HG03060 (cell line): Measurements from ENCODE around the gene CHGA.

ENCODE experiments used
- ATAC-seq: cut with Tn5 transposase; IDR thresholded peaks from one replicate; pipeline ENCODE4 v1.9.1; 2021; ENCODE audit warnings: low read depth, moderate number of reproducible peaks; ENCODE audit not compliant: unreplicated experiment

Gene CHGA

DNA sequence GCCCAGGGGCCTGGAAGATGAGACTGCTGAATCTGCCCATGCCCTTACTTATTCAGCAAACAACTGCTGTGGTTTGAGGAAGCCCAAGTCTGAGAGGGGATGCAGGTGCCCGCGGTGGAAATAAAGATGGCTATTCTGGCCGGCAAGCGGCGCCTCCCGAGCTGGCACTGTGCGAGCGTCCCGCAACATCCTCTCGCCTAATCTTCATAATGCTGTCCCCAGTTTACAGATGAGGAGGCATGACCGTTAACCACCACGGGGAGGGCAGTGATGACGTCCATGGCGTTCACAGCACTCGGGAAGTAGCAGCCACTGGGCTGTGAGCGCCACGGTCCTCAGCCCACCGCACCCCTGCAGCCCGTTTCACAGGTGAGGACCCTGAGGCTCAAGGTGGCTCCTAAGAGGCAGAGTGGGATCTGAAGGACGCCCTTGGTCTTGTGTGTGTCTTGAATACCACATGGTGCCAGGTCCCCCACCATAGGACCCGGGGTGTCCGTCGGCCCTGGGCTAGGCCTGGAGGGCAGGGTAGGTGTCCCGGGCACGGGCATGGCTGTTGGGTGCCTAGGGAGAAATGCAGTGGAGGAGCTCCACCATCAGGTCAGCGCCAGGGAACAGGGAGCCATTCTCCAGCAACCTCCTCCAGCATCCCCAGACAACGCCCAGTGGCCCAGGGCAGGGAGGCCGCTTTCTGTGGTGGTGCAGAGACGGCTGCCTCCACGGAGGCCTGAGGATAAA lies 20.2 kb downstream of the CHGA start:
- no peak for ATAC-seq

DNA sequence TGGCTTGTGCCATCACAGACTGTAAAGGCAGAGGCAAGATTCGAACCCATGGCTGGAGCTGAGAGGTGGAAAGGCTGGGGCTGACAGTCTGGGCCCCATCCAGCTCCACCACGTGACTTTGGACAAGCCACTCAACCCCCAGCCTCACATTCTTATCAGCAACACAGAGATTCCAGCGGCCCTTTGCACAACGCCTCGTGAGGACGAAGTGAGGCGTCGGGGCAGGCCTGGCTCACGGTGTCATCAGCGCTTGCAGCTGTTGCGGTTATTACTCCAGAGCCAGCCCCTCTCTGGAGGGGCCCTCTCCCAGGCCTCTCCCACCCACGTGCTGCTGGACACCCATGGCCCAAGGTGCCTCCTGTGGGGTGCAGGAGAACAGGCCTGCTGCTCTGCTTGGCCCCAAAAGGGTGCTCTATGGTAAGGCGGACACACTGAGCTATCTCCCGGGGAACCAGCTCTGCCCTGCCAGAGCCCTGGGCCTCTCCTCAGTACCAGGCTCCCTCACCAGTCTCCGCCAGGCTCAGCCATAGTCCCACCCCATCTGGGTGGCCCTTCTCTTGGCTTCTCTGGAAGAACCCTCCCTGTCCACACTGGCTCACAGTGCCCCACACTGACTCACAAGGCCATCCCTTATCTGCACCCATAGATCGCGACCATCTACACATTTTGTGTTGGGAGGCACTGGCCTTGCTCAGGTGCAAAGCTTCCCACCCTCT lies 21.1 kb downstream of the CHGA start:
- no peak for ATAC-seq

DNA sequence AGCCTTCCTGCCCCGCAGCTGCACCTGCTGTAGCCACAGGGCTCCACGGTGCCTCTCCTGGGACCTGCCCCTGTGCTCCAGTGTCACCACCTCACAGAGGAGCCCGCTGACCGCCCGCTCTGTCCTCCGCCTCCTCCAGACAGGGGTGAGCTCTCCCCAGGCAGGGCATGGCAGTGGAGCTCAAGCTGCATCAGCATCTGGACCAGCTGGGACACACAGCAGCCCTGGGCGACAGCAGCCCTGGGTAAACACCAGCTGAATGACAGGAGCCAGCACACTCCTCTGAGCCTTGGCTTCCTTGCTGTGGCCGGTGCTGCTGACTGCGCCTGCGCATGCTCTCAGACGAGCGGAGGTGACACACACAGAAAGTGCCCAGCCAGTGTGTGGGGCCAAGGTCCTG lies 22.0 kb downstream of the CHGA start:
- ATAC-seq = no peak

DNA sequence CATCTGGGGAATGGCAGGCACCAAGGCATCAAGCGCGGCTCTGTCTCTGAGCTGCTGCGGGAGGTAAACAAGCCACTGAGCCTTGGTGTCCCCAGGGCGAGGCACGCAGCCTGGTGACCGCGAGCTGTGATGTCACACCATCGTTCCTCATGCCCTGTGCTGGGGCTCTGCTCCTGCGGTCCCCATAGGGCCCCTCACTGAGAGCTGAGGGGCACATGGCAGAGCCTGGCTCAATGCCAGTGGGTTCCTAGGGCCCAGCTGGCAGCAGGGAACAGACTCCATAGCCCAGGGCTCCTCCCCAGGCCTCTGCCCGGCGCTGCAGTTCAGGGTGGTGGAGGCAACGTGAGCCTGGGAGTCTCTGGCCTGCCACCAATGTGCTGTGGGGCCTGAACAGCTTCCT lies 22.6 kb downstream of the CHGA start:
- ATAC-seq = no peak

DNA sequence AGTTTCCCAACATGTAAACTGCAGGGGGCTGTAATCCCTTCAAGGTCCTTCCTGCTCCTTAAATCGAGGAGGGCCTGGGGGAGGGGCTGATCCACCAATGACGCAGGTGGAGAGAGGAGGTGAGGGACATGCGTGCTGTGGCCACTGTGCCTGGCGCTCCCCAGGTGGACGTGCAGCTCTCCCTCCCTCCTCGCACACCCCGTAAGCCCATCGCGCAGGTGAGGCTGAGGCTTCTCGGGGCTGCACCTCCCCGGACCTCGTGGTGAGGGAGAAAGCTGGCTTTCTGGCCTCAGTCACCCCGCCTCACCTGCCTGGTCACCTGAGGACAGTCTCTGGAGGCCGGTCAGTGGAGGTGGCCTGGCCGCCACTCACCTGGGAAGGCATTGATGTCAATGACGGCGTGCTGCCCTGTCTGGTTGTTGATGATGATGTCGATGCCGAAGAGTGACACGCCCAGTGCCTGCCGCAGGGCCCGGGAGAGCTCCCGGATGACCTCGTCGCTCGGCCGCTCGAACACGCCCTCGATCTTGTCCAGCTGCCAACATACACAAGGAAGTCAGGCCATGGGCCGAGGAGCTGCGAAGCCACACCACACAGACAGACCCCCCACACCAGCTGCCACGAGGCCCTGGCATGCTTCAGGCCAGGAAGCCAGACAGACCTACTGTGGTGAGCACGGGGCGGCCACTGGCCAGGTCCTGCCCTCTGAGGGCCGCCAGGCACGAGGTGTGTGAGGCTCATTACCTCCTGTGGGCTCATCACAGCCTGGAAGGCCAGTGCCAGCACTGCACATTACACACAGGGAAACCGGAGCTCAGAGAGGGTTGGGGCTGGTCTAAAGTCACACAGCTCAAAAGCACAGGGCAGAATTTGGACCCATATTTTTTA lies 23.3 kb downstream of the CHGA start:
- ATAC-seq = no peak

DNA sequence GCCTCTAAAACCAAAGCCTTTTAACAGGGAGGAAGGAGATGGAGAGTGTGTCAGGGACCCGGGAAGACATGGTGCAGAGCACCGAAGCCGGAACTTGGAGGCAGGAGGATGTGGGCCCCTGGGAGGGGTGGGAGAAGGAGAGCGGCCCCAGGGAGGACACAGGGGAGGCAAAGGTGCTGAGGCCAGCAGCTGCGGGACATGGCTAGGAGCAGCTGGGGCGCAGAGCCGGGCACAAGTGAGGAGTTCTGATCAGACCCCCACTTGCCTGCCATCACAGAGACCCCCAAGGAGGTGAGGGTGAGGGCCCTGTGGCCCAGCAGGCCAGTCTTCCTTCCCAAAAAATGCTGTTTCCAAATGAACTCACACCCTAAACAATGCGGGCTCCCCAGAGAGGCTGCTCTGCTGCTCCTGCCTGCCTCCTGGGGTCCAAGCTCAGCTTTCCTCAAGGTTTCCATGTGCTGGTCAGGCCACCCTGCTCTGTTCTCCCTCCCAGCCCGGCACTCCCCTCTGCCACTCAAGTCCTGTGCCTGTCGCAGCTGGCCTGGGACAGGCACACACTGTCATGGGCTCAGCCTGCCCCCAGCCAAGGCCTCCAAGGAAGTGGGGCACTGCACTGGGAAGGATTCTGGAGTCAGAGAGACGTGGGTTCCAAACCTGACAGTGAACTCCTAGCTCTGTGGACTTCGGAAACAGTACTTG lies 24.0 kb downstream of the CHGA start:
- ATAC-seq = no peak

DNA sequence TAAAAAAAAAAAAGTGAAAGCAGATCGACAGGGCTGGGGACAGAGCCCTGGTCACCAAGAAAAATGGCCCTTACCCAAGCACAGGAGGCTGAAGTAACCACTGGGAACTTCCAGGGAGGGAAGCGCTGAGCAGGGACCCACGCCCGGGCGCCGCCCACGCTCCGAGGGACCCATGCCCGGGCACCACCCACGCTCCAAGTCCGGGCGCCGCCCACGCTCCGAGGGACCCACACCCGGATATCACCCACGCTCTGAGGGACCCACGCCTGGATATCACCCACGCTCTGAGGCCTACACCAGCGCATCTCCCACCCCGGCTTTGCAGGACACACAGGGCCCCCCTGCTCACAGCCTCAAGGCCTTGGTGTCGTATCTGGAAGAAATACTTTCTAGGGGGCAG lies 25.7 kb downstream of the CHGA start:
- ATAC-seq = no peak

DNA sequence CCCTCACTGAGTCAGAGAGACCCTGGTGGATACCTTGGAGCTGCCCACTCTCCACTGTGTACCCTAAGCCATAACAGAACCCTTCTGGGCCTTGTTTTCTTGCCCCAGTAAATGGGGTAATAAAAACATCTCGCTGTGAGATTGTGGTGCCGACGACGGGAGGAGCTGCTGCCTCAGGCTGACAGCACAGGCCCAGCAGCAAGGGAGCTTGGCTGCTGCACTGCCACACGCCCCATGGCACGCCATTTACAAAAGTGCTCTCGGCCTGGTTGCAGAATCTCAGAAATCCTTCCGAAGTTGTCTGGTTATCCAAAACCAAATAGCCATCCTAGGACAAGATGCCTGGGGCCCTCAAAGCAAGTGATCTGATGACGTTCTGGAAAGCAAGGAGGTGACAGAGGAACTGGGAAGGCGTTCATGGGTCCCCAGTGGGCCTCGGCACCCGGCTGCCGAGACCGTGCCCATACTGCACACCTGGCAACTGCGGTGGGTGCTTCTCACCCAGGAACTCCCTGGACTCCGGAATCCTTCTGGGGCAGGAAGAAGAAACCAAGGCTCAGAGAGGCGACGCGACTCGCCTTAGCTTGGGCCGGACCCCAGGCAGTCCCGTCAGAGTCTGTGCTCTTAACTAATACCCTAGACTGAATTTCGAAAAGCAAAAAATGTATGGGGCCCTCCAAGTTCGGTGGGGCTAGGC lies 26.7 kb downstream of the CHGA start:
- ATAC-seq = no peak

DNA sequence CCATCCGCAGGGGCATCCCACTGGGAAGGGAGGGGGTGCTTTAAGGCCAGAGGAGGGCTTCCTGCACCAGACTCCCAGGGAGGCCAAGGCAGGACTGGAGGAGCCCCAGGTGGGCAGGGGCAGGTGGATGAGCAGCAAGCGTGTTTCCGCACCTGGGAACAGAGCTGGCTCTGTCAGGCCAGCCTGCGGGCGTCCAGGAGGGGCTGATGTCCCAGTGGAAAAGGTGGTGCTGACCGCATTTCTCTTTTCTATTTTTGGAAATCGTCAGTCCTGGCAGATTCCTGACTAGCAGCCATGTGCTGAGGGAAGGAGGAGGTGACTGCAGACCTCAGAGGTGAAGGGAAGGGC lies 27.2 kb downstream of the CHGA start:
- ATAC-seq = no peak

DNA sequence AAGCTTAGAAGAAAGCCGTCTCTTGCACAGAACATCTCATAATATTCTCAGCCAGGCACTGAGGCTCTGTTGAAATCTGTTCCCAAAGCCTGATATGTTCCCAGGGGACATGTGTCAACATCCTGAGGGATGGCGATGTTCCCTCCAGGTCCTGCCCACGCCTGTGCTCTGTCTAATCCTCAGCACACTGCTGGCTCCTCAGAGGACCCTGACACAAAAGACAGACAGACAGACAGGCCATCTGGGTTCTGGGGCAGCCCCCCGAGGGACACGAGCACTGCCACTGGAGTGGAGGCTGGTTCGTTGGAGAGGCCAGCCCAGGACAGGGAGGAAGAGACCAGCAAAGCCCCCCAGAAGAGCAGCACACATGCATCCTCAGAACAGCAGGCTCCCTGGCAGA lies 27.8 kb downstream of the CHGA start:
- ATAC-seq = no peak

DNA sequence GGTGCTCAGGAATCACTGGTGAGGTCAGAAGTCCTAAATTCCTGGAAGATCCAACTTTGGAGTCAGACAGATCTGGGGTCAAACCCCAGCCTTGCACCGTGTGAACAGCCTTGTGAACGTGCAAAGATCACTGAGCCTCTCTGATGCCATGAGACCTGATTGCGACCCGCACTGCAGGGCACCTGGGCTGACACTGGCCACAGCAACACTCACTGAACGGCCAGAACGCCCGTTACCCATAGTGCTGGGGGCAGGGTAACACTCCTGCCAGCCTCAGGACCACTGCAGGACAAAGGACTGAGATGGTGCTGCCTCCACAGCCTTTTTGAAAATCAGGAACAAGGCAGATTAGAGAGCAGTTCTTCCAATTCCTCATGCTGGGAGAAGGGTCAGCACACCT lies 28.3 kb downstream of the CHGA start:
- no peak for ATAC-seq

DNA sequence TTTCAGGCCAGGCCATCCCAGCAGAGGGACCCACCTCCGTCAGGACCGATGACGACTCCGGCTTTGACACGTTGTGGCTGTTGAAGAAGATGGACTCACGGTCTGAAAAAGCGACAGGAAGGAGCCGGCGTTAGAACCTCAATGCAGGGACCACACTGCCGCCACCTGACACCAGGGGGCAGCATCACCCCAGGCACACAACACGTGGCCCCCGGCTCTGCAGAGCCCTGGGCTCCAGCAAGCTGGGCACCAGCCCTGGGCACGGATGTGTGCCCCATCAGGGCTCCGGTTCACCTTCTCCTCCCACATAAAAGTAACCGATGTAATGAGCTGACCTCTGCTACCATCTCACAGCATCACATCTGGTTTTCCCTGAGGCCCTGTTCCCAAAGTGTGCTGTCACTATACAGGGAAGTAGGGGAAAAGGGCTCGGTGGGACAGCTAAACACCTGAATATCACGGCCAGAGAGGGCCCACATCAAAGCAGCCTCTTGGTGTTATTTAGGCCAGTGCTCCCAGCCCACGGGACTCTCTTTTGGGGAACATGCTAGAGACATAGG lies 29.0 kb downstream of the CHGA start:
- ATAC-seq = peak; percentile 52

DNA sequence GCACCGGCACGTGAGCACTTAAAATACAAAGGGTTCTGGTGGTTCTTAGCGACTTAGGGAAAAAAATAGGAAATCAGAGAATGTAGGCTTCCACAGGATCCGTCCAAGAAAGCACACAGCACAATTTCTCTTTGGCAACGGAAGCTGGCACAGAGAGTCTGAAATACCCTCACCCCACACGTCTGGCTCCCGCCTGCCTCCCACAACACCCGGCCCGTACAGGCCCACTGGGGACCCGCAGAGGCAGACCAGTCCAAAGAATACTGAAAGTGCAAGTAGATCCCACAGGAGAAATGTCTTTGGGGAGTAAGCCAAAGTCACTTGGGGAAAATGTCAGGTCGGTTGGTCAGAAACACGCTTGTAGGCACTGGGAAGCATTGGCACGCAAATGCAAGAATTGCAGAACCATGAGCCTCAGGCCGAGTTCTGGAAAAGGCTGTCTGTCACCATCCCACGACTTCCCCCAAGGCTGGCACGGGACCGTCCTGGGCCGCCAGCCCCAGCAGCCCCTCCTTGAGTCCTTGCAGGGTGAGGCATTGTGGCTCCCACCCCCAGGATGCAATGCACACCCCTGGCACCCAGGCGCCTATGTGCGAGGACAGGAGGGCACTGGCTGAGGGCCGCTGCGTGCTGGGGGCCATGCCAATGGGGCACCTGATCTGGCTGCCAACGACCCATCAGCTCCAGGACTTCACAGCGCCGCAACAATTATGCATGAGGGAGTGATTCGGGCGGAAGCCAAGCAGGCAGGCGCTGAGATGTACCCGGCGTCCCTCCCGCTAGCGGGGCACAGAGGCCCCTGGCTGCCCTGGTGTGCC lies 29.7 kb downstream of the CHGA start:
- ATAC-seq = no peak

DNA sequence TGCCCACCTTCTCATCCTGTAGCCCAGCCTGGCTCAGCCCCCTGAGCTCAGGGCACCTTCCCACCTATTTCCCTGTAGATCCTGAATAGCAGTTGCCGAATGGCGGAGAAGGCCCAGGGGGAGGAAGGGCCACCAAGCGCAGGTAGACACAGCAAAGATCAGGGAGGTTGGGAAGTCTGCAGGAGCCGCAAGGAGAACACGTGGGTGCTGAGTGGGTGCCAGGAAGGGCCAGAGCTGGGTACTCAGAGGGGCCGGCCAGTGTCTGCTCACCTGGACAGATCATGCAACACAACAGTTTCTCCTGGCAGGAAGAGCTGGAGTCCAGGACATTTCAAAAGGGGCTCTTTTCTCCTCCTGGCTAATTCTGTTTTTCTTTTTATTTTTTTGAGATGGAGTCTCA lies 30.6 kb downstream of the CHGA start:
- no peak for ATAC-seq

DNA sequence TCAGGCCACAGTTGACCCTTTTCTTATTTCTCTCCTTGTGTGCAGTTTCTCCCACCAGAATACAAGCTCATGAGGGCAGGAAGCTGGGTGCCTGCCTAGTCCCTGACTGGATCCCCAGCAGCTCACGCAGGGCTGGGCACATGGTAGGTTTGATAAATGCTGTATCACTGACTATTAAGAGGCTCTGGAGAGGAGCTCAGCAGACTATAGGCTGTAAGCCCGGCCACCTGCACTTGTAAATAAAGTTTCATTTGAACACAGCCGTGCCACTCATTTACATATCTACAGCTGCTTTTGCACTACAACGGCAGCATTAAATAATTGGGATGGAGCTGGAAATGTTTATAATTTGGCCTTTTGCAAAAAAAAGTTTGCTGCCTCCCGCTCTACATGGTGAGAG lies 32.0 kb downstream of the CHGA start:
- no peak for ATAC-seq

DNA sequence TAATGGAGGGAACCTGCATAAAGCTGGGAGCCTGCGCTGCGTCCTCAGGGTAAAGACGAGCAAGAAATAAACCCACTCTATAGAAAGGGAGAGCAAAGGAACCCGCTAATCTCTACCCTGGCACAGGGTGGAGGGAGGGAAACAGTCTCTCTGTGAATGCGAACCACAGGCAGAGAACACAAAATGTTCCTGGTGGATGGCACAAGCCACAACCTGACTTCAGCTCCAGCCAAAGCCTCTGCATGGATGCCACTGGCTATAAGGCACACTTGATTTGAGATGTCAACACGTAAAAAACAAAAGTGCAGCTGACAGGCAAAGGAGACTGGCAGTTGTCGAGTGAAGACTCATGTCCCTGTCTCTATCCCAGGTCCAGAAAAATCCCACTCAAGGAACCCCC lies 32.4 kb downstream of the CHGA start:
- no peak for ATAC-seq

DNA sequence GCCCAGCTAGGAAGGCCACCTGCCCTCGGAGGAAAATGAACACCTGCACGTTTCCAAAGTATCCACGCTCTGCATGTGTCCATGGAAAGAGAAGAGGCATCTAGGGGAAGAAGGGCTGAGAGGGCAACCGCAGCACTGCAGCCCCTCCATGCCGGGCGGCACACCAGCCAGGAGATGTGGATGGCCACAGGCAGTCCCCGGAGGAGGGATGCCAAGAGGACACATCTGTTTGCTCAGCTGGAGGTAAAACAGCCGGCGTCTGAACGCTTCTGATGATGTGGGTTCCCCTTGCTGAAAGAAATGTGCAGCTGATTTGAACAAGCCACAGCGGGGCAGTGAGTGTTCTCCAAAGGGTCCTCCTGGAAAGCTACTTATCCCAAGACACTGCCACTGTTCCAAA lies 34.0 kb downstream of the CHGA start:
- ATAC-seq = no peak

DNA sequence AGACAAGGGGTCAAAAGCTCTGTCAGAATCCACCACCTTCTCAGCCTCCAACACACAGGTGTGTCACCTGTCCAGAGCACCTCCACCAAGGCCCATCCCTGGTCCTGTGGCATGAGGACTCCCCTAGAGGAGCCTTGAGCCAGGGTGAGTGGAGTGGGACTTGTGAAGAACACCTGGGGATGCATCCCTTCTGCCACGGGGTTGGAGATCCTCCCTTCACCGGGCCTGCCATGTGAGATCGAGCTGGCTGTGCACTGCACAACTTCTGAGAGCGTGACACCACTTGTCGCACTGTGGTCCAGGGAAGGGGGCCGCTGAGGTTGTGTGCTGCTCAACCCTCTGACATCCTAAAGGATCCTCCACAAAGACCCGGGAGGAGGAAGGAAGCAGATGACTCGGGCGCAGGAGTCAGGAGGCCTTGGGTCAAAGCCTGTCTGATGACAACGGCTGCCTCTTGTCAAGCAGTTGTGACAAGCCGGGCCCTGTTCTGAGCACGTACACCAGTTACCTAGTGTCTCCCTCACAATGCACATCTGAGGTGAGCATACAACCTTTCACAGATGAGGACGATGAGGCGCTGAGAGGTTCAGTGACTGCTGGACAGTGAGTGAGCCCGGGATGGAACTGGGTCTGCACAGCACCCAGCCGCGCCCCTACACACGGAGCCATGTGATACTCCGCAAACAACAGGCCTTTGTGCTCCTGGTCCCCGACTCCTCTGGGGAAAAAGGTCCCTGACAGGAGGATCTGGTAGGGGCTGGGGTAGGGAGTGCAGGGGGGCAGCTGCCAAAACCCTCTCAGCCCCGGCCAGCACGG lies 35.6 kb downstream of the CHGA start:
- no peak for ATAC-seq
